Thyroid gland (tissue), 4 donors: ENCODE results near the gene OSTM1.

Experiments used
- CTCF ChIP-seq, 6 experiments: fragments of 200-600 bp in 3 of 6; fragments of 450-650 bp in 3 of 6; sonication (generic) in 3 of 6; IDR thresholded peaks; one replicate each; pipeline ENCODE4 v1.5.1; 2016 to 2019; ENCODE audit warnings: antibody characterized with exemption in 6 of 6, mild to moderate bottlenecking in 2 of 6, inconsistent platforms in 1 of 6, moderate library complexity in 1 of 6
- POLR2A ChIP-seq, 2 donors: fragments of 450-650 bp; IDR thresholded peaks; one replicate each; pipeline ENCODE4 v1.6.1; 2017; ENCODE audit warnings: antibody characterized with exemption in 2 of 2, mild to moderate bottlenecking in 2 of 2, moderate library complexity in 1 of 2

DNA sequence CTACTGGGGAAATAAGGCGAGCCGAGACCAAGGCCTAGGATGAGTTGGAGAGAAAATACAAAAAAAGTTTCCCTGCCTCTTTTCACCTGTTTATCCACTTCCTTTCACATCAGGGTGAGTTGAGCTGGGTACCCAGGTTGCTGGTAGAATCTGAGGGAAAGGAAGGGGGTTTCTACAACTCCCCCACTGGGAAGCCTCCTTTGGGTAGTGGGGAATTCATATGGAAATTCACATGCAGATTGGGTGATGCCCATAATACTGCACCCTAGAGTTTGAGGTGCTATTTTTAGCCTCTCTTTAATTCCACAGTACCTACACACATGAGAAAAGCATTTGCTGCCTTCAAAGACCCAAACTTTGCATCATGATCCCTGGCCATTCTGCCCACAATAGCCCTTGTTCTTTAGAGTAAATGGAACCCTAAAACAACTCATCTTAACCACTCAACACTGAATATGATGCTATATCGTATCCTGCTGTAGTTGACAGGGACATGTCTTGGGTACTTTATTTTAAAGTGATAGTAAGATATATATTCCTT is 2.7 kb downstream of the OSTM1 start:
- TF ChIP-seq CTCF (IDR thresholded peaks at IDR 0.05) (no peak), POLR2A (IDR thresholded peaks at IDR 0.05) (no peak)
